ENCODE measurements around the gene SYPL2.

GRCh38 chr1:109514846-109515245 is 48.5 kb downstream of the SYPL2 start:
- no peak for TF ChIP-seq CTCF (IDR thresholded peaks at IDR 0.05)
- no peak for TF ChIP-seq EP300 (IDR thresholded peaks at IDR 0.05)
- TF ChIP-seq POLR2AphosphoS5 (IDR thresholded peaks at IDR 0.05): no peak
- TF ChIP-seq POLR2A (IDR thresholded peaks at IDR 0.05): no peak

Data from gastroesophageal sphincter (tissue), 3 donors.